GM19438 (cell line): ENCODE results near the gene IZUMO4.

Source experiments
- ATAC-seq: cut with Tn5 transposase; IDR thresholded peaks from one replicate; pipeline ENCODE4 v1.9.1; 2021; ENCODE audit warnings: low read depth; ENCODE audit not compliant: unreplicated experiment

The IZUMO4 gene, protein sequence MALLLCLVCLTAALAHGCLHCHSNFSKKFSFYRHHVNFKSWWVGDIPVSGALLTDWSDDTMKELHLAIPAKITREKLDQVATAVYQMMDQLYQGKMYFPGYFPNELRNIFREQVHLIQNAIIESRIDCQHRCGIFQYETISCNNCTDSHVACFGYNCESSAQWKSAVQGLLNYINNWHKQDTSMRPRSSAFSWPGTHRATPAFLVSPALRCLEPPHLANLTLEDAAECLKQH

GRCh38 chr19:2096480-2097202 is at the start of gene IZUMO4:
TSS of gene IZUMO4 (plus strand) at chr19:2096915. CDS start at chr19:2096946, 31 bp downstream.
- peak; percentile 54 for ATAC-seq

DNA sequence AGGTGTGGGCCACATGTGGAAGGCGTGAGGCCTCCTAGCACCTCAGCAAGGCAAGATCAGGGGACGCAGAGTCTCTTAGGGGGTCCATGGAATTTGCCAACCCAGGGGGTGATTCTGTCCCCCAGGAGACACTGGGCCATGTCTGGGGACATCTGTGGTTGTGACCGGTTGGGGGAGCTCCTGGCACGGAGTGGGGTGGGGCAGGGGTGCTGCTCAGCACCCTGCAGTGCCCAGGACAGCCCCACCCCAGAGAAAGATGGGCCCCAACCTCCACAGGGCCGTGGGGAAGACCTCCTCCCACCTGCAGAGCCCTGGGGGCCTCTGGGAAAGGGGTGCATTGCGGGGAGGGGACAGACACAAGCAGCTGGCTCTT is 49.7 kb upstream of the IZUMO4 start:
- ATAC-seq, result no peak

DNA sequence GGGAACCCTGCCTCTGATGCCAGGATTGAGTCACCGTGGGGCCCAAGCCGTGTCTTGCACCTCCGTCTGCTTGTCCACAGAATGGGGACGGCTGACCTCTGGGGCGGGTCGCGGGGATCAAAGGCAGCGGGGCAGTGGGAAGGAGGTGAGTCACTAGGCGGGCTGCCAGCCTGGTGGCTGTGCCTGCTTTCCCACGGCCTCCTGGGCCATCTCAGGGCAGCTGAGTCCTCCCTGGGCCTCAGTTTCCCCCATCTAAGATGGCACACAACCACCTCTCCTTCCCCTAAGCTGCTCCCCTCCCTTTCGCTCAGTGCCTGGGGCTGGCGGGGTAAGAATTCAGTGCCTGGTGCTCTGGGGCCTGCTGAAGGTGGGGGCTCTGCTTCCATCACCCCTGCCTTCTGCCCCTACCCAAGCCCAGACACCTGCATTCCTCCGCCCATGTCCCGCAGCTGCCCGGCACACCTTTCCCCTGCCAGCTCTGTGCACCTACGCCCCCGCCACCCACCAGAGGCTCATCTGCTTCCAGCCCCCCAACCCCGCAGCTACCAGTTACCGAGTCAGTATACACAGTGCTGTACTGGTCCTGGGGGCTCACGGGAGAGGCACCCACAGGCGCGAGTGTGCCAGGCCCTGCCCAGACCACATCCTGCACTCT is 49.1 kb upstream of the IZUMO4 start:
- no peak for ATAC-seq

GRCh38 chr19:2048104-2048958 is 48.4 kb upstream of the IZUMO4 start:
- ATAC-seq, result no peak

DNA sequence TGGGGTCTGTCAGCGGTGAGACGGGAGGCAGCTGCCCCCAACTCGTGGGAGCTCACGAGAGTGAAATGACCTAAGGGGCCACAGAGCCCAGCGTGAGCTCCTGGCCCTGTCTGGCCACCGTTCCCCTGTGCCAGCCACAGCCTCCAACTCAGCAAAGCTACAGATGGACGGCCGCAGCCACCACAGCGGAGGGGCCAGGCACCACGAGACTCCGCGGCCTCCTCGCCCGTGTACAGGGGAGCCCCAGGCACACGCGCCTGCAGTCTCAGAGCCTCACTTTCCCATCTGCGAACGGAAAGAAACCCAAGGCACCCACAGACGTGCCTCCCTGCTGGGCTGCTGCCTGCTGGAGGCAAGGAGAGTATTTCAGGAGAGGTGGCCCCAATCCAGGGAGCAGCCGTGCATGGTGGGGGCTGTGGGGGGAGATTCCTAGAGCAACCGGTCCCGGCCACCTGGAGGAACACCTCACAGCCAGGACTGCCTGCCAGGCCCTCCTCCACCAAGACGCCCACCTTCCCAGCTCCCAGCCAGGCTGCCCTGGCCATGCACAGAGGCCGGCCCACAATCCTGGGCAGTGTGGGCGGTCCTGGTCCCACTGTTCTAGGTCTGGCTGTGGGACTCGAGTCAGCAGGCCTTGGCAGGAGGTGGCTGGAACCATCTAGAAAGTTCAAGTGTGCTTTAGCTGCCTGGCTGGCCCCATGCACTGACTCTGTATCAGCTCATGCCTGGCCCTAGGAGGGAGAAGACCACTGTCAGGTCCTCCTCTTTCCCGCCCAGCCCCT is 47.6 kb upstream of the IZUMO4 start:
- no peak for ATAC-seq

GRCh38 chr19:2049741-2050348 is 46.9 kb upstream of the IZUMO4 start:
- ATAC-seq, result no peak

GRCh38 chr19:2050349-2050990 is 46.2 kb upstream of the IZUMO4 start:
- no peak for ATAC-seq

DNA sequence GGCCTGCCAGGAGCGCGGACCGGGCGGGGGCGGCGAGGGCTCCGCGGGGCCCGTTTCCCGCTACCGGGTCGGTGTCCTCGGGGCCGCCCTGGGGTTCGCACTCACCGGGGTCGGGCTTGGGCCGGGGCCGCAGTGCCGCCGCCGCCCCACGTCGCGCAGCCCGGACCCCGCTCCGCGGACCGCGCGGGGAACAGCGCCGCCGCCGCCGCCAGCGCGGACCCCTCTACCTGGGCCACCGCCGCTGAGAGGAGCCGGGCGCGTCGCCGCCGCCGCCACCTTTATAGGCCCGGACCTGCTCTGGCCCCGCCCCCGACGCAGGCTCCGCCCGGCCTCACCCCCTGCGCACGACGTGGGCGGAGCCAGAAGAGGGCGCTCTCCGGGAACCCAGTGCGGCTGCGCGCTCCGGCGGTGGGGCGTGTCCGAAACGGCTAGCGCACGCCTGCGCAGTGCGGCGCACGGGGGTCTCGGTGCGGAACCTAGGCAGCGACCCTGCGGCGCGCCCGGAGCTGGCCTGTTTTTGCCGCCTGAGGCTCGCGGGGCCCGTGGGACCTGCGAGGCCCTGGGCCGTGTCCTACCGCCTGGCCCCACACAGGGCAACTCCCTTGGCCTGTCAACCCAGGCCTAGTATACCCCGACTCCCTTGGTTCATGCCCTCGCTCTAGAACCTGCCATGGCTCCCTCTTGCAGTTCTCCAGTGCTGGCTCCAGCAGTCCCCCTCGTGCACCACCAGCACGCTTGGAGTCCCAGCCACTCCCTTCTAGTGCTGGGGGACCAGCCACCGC is 45.5 kb upstream of the IZUMO4 start, which contains the start of gene MKNK2:
Gene MKNK2, minus strand, starts transcription at position 254 of the 782 bp plus-strand sequence. CDS start 393 bp downstream, outside the sequence.
- peak; percentile 39 for ATAC-seq

DNA sequence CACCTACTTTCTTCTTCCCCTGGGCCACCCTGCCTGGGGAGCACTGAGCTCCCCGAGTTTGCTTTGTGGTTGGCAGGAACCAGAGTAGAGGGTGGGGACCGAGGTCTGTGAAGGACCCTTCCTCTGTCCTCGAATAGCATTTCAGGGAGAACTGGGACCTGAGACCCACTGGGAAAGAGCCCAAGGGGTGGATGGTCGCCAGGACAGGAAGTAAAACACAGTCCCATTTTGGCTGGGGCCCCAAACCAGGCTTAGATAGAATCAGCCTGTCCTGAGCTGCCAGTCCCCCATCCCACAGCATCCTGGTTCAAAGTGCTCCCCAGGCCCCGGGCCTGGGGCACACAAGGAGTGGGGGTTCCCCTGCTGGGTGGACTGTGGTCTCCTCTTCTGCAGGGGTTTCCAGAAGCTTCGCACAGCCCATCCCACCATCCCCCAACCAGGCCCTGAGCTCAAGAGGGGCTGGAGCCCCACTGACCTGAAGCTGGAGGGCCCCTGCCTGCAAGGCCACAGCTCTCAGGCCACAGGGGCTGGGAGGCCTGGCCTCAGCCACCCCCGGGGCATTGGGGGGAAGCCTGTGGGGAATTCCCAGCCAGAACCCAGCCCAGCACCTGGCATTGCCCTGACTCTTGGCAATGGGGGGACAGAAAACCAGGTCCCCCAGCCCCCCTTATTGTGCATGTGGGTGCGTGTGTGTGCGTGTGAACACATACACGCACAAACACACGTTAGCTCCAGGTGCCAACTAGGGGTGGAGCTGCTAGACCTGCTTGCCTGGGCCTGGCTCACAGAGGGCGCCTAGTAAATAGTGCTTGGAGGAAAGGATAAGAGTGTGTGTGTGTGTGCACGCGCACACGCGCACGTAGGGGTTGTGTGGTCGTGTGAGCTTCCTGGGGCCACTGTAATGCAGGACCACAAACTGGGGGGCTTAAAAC is 44.7 kb upstream of the IZUMO4 start:
- ATAC-seq, result no peak

- no peak for ATAC-seq
Measured at GRCh38 chr19:2053601-2054389, 42.9 kb upstream of the IZUMO4 start.

DNA sequence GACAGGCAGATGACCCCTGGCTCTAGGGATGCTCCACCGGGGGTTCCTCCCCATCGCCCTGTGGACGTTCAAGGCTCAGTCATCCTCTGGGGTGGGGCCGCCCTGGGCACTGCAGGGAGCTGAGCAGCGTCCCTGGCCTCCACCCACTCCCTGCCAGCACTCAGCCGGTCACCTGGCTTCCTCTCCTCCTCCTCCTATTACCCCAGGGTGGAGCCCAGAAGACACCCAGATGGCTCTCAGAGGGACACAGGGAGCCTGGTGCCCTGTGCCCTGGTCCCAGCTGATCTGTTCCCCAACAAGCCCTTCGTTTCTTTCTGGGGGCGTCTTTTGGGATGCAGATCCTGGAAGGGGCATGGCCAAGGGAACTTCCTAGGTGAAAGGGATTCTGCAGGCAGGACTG is 42.0 kb upstream of the IZUMO4 start:
- ATAC-seq, result no peak

DNA sequence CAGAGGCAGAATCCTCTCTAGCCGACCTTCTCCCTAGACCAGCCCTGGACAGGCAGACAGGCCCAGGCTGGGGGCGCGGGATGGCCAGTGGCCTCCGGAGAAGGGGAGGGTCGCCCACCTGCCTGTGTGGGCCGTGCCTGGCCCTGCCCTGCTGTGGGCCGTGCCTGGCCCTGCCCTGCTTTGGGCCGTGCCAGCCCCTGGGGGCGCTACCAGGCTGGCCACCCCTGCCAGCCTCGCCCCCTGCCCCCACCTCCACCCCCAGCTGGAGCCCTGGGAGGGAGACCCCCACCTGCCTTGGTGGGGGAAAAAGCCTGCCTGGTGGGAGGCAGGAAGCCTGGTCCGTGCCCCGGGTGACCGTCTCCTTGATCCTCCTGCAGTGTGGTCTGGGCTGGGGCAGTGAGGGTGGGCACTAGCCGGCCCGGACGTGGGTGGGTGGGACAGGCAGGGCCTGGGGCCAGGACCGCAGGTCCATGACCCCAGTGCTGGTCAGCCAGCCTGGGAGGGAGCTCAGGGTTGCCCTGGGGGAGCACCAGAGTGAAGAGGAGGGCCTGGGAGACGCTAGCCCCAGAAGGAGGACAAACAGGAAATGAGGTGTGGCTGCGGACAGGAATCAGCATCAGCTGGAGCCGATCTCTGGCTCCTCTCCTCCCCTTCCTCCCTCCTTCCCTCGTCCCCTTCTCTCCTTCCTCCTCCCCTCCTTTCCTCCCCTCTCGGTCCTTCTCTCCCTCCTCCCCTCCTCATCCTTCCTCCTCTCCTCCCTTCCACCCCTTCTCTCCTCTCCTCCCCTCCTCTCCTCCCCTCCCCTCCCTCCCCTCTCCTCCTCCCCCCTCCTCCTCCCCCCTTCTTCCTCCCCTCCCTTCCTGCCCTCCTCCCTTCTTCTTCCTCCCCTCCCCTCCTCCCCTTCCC is 40.5 kb upstream of the IZUMO4 start:
- no peak for ATAC-seq

DNA sequence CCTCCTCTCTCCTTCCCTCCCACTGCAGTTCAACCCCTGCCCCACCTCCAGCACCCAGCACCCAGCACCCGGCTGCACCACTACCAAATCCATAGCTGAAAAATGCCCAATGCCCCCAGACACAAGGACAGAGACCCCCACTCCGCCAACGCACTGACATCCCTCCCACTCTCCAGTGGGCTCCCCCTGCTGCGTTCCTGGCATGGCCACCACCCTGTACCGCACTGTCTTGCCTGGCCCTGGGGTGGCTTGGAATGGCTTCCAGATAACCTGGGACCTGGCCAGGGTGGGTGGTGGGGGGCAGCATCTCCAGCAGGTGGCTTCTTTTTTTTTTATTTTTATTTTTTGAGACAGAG is 39.9 kb upstream of the IZUMO4 start:
- no peak for ATAC-seq

- no peak for ATAC-seq
Measured at GRCh38 chr19:2057484-2058469, 38.9 kb upstream of the IZUMO4 start.
